HFF-Myc (cell line): ENCODE data around the gene PLA2G3.

Experiments
- DNase-seq: peaks from one replicate; pipeline ENCODE4 v3.0.0-alpha.2; 2011; ENCODE audit warnings: low read depth; ENCODE audit errors: extremely low read depth
- H3K4me3 ChIP-seq: replicated peaks from 2 replicates; pipeline ENCODE4 v1.5.1; 2011; ENCODE audit warnings: low read depth, mild to moderate bottlenecking, control low read depth, low read length
- CTCF ChIP-seq: IDR thresholded peaks from 2 replicates; pipeline ENCODE4 v1.5.1; 2012; ENCODE audit warnings: mild to moderate bottlenecking, low read depth, low read length, control low read depth; ENCODE audit errors: missing control alignments

The PLA2G3 gene

GRCh38 chr22:31140746-31141145, 438 bp upstream of the PLA2G3 start:
- no peak overlapping the region for H3K4me3 ChIP-seq
- TF ChIP-seq CTCF: no peak
- DNase-seq: no peak

GRCh38 chr22:31139066-31139465, 1.2 kb downstream of the PLA2G3 start:
- H3K4me3 ChIP-seq: no peak overlapping the region

GRCh38 chr22:31138126-31138525, 2.2 kb downstream of the PLA2G3 start:
- no peak for DNase-seq
- no peak for TF ChIP-seq CTCF
- H3K4me3 ChIP-seq: no peak overlapping the region

More at GRCh38 chr22:31139066-31139465, 1.2 kb downstream of the PLA2G3 start:
- DNase-seq: no peak
- no peak for TF ChIP-seq CTCF

GRCh38 chr22:31137721-31138120, 2.6 kb downstream of the PLA2G3 start:
- DNase-seq: no peak
- H3K4me3 ChIP-seq: no peak overlapping the region
- TF ChIP-seq CTCF: no peak

GRCh38 chr22:31136711-31137110, 3.6 kb downstream of the PLA2G3 start:
- H3K4me3 ChIP-seq: no peak overlapping the region
- no peak for TF ChIP-seq CTCF
- DNase-seq: no peak

- DNase-seq: no peak
- TF ChIP-seq CTCF: no peak
- no peak overlapping the region for H3K4me3 ChIP-seq
These were observed 4.2 kb downstream of the PLA2G3 start for GRCh38 chr22:31136155-31136554.

GRCh38 chr22:31135706-31136105, 4.6 kb downstream of the PLA2G3 start:
- DNase-seq: no peak
- TF ChIP-seq CTCF: no peak

More at GRCh38 chr22:31135706-31136105, 4.6 kb downstream of the PLA2G3 start:
- H3K4me3 ChIP-seq: no peak overlapping the region
